WTC11 (cell line): ENCODE data around the gene CARS1. TPM values are rescaled to one million over a fixed set of nuclear protein-coding genes. Genes with fewer than 3 reads are reported as not detected.

Source experiments
- ATAC-seq: fragments of 200-7000 bp; cut with Tn5 transposase; 2 replicates; pipeline ENCODE4 v1.10.0; 2021; ENCODE audit warnings: mild to moderate bottlenecking, moderate library complexity
- CTCF ChIA-PET: fragments of 300-600 bp; sonication (Branson Sonifier 250); formaldehyde crosslinking; loops from one replicate; lab custom pipeline; 2021; ENCODE audit warnings: antibody characterized with exemption; lab: Charles Lee
- POLR2A ChIA-PET: fragments of 350-600 bp; sonication (Branson Sonifier 250); formaldehyde crosslinking; loops from one replicate; lab custom pipeline; 2021; ENCODE audit warnings: antibody characterized with exemption; lab: Charles Lee
- DNase-seq: peaks from one replicate; pipeline ENCODE4 v3.0.0; 2021; ENCODE audit warnings: low spot score
- H3K27ac Mint-ChIP-seq: 2 replicates; pipeline ENCODE4 v1.8.0; 2021; ENCODE audit warnings: mixed read lengths
- H3K27me3 Mint-ChIP-seq: 2 replicates; pipeline ENCODE4 v1.8.0; 2021; ENCODE audit warnings: low read depth, mild to moderate bottlenecking, moderate library complexity, mixed read lengths
- H3K36me3 Mint-ChIP-seq: 2 replicates; pipeline ENCODE4 v1.8.0; 2021; ENCODE audit warnings: mixed read lengths
- H3K4me1 Mint-ChIP-seq: 2 replicates; pipeline ENCODE4 v1.8.0; 2022; ENCODE audit warnings: mixed read lengths
- H3K4me3 Mint-ChIP-seq: 2 replicates; pipeline ENCODE4 v1.8.0; 2021; ENCODE audit warnings: mild to moderate bottlenecking, moderate library complexity, mixed read lengths
- H3K9me3 Mint-ChIP-seq: 2 replicates; pipeline ENCODE4 v1.8.0; 2021; ENCODE audit warnings: mixed read lengths
- AFF4 ChIP-seq: sonication (generic); formaldehyde crosslinking; IDR thresholded peaks from 2 replicates; pipeline ENCODE4 v1.8.1; 2023; ENCODE audit warnings: mild to moderate bottlenecking, missing genetic modification reagents, borderline replicate concordance
- FOXK1 ChIP-seq: sonication (generic); formaldehyde crosslinking; IDR thresholded peaks from 2 replicates; pipeline ENCODE4 v1.8.0; 2022; ENCODE audit warnings: mild to moderate bottlenecking, moderate library complexity, missing genetic modification reagents
- GABPB1 ChIP-seq: sonication (generic); formaldehyde crosslinking; IDR thresholded peaks from 2 replicates; pipeline ENCODE4 v1.8.1; 2023; ENCODE audit warnings: mild to moderate bottlenecking, missing genetic modification reagents
- GTF2I ChIP-seq: fragments of 250-450 bp; sonication (Bioruptor Pico); conservative IDR thresholded peaks from 2 replicates; pipeline ENCODE4 v1.4.0; 2021; ENCODE audit warnings: mild to moderate bottlenecking
- HMGXB4 ChIP-seq: sonication (generic); formaldehyde crosslinking; IDR thresholded peaks from 2 replicates; pipeline ENCODE4 v1.8.1; 2023; ENCODE audit warnings: mild to moderate bottlenecking, moderate library complexity, missing genetic modification reagents
- IRF1 ChIP-seq: sonication (generic); formaldehyde crosslinking; IDR thresholded peaks from 2 replicates; pipeline ENCODE4 v1.8.0; 2023; ENCODE audit warnings: missing genetic modification reagents
- MAX ChIP-seq: sonication (generic); formaldehyde crosslinking; IDR thresholded peaks from 2 replicates; pipeline ENCODE4 v1.8.0; 2022; ENCODE audit warnings: mild to moderate bottlenecking, missing genetic modification reagents
- NR1H2 ChIP-seq: sonication (generic); formaldehyde crosslinking; IDR thresholded peaks from 2 replicates; pipeline ENCODE4 v1.9.0; 2021; ENCODE audit warnings: mild to moderate bottlenecking, moderate library complexity, missing genetic modification reagents
- NR2C2 ChIP-seq: sonication (generic); formaldehyde crosslinking; IDR thresholded peaks from 2 replicates; pipeline ENCODE4 v1.8.0; 2022; ENCODE audit warnings: mild to moderate bottlenecking, missing genetic modification reagents
- RELA ChIP-seq: sonication (generic); formaldehyde crosslinking; IDR thresholded peaks from 2 replicates; pipeline ENCODE4 v1.8.1; 2022; ENCODE audit warnings: missing genetic modification reagents, mild to moderate bottlenecking, borderline replicate concordance
- RORB ChIP-seq: fragments of 250-450 bp; sonication (Bioruptor Pico); IDR thresholded peaks from 2 replicates; pipeline ENCODE4 v1.9.0; 2021; ENCODE audit warnings: mild to moderate bottlenecking
- TEAD4 ChIP-seq: sonication (generic); formaldehyde crosslinking; IDR thresholded peaks from 2 replicates; pipeline ENCODE4 v1.8.0; 2022; ENCODE audit warnings: mild to moderate bottlenecking, missing genetic modification reagents
- USF2 ChIP-seq: sonication (generic); formaldehyde crosslinking; IDR thresholded peaks from 2 replicates; pipeline ENCODE4 v1.8.1; 2023; ENCODE audit warnings: mild to moderate bottlenecking, missing genetic modification reagents, moderate library complexity
- ZNF263 ChIP-seq: sonication (generic); formaldehyde crosslinking; IDR thresholded peaks from 2 replicates; pipeline ENCODE4 v1.8.1; 2022; ENCODE audit warnings: low read depth, mild to moderate bottlenecking, moderate library complexity, missing genetic modification reagents
- ZNF423 ChIP-seq: fragments of 250-450 bp; sonication (Bioruptor Pico); IDR thresholded peaks from 2 replicates; pipeline ENCODE4 v2.1.2; 2022; ENCODE audit warnings: mild to moderate bottlenecking, moderate library complexity
- ZNF512 ChIP-seq: sonication (generic); formaldehyde crosslinking; IDR thresholded peaks from 2 replicates; pipeline ENCODE4 v1.8.1; 2022; ENCODE audit warnings: missing genetic modification reagents, borderline replicate concordance
- total RNA-seq: library from RNA; stranded (reverse); gene quantifications from 3 replicates; pipeline ENCODE4 v1.2.3, GENCODE V29; 2021

CARS1 gene
- total RNA-seq, 1 experiment from 2014 or later, result 92.0 TPM

- no peak for TF ChIP-seq FOXK1 (CRISPR knock-in tag)
These were observed 55.7 kb downstream of the CARS1 start (continued) for GRCh38 chr11:3001496-3001895.

- H3K27ac Mint-ChIP-seq, result peak overlapping the region; percentile 49
- no peaks in the 10 kb centered on the region for H3K27me3 Mint-ChIP-seq
- no peak for DNase-seq
- H3K36me3 Mint-ChIP-seq, result peaks cover 33% of the 10 kb centered on the region
- ChIA-PET CTCF (no interaction called here), POLR2A (interaction anchor here (0.6 kb wide), 1 partner anchor 11 kb away, joined by 4 read pairs; no protein-coding TSS in a partner anchor)
- no peak for ATAC-seq
- TF ChIP-seq ZNF423 (CRISPR knock-in tag), result 0 out of 2 replicates have a peak, but pooled peaks have one; percentile 18
- TF ChIP-seq HMGXB4, result no peak
- no peak for TF ChIP-seq TEAD4
- TF ChIP-seq ZNF263, result no peak
- TF ChIP-seq GABPB1 (CRISPR knock-in tag), result no peak
- no peak overlapping the region for H3K4me3 Mint-ChIP-seq
- peaks cover 4% of the 10 kb centered on the region for H3K4me1 Mint-ChIP-seq
- no peaks in the 10 kb centered on the region for H3K9me3 Mint-ChIP-seq
These were observed 56.9 kb downstream of the CARS1 start for GRCh38 chr11:3000032-3000961.

- Mint-ChIP-seq H3K4me3 (no peak overlapping the region), H3K36me3 (peaks cover 31% of the 10 kb centered on the region), H3K27me3 (no peaks in the 10 kb centered on the region), H3K27ac (0 out of 2 replicates have a peak overlapping the region, but pooled peaks have one; percentile 9), H3K9me3 (no peaks in the 10 kb centered on the region), H3K4me1 (peaks cover 4% of the 10 kb centered on the region)
- POLR2A ChIA-PET, result interaction anchor here (0.8 kb wide), 1 partner anchor 15 kb away, joined by 3 read pairs; no protein-coding TSS in a partner anchor
- DNase-seq (no peak), ATAC-seq (no peak)
- CTCF ChIA-PET, result no interaction called here
- TF ChIP-seq RELA (CRISPR knock-in tag) (no peak), ZNF512 (CRISPR knock-in tag) (no peak), HMGXB4 (no peak), USF2 (CRISPR knock-in tag) (no peak), NR1H2 (CRISPR knock-in tag) (no peak), GABPB1 (CRISPR knock-in tag) (no peak), AFF4 (no peak), RORB (no peak), GTF2I (no peak), IRF1 (CRISPR knock-in tag) (no peak), NR2C2 (CRISPR knock-in tag) (no peak), FOXK1 (CRISPR knock-in tag) (no peak), MAX (CRISPR knock-in tag) (no peak)
These were observed 57.7 kb downstream of the CARS1 start for GRCh38 chr11:2999464-2999998.
